Right renal pelvis (tissue), 4 donors: ENCODE results near the gene TRIOBP. TPM values are rescaled to one million over a fixed set of nuclear protein-coding genes. Genes with fewer than 3 reads are reported as not detected.
"Not testable (repeated sequence)": the region's sequence is repeated elsewhere in the genome, so short reads cannot be mapped to it uniquely, and the experiment has no call there.

Experiments used
- DNase-seq, 4 donors: peaks; one replicate each; pipeline ENCODE4 v3.0.0-alpha.2; 2013; ENCODE audit warnings: low read depth in 4 of 4, low spot score in 3 of 4, missing footprints in 1 of 4
- polyA plus RNA-seq, 4 donors: library from polyadenylated mRNA; unstranded; fragments of 120-200 nt; gene quantifications; one replicate each; pipeline ENCODE4 v1.2.1, GENCODE V29; 2013; ENCODE audit not compliant: insufficient read length in 4 of 4

The TRIOBP gene, protein sequence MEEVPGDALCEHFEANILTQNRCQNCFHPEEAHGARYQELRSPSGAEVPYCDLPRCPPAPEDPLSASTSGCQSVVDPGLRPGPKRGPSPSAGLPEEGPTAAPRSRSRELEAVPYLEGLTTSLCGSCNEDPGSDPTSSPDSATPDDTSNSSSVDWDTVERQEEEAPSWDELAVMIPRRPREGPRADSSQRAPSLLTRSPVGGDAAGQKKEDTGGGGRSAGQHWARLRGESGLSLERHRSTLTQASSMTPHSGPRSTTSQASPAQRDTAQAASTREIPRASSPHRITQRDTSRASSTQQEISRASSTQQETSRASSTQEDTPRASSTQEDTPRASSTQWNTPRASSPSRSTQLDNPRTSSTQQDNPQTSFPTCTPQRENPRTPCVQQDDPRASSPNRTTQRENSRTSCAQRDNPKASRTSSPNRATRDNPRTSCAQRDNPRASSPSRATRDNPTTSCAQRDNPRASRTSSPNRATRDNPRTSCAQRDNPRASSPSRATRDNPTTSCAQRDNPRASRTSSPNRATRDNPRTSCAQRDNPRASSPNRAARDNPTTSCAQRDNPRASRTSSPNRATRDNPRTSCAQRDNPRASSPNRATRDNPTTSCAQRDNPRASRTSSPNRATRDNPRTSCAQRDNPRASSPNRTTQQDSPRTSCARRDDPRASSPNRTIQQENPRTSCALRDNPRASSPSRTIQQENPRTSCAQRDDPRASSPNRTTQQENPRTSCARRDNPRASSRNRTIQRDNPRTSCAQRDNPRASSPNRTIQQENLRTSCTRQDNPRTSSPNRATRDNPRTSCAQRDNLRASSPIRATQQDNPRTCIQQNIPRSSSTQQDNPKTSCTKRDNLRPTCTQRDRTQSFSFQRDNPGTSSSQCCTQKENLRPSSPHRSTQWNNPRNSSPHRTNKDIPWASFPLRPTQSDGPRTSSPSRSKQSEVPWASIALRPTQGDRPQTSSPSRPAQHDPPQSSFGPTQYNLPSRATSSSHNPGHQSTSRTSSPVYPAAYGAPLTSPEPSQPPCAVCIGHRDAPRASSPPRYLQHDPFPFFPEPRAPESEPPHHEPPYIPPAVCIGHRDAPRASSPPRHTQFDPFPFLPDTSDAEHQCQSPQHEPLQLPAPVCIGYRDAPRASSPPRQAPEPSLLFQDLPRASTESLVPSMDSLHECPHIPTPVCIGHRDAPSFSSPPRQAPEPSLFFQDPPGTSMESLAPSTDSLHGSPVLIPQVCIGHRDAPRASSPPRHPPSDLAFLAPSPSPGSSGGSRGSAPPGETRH (N-terminal part only)
- 10 to 100 TPM; 60.6 to 89.0 (median 64.1) TPM for polyA plus RNA-seq

DNA sequence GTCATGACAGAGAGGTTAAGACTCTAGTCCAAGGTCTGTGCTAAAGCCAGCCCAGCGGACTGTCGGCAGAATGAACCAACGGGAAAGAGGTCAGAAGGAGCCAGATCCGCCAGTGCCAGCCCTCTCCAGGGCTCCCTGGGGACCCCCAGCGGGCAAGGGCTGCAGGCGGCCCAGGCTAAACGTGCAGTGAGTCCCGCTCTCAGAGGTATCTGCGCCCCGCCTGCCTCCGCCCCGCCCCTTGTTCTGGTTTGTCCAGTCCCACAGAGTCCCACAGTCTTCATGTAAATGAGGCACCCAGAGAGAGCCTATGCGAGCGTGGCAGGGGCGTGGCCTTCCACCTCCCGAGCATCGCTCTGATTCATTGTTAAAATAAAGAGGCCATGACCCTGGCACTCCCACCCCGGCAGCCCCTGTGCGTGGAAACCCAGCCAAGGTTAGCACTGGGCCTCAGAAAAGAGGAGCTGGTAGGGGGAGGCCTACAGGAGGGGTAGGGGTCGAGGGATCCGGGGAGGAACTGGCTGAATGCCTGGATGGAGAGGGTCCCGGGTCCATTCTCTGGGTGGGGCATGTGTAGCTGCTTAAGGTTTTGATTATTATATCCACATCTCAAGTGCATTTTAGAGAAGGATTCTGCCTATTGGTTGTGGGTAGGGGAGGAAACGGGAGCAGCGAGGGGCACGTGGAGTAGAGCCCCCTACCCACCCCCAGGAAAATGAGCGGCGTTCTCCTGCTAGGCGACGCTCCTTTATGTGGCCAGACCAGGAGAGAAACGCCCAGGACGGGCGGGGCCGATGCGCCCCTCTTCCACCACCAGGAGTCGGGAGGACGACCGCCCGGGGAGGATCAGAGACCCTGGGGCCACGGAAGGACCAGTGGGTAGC lies at the start of gene TRIOBP:
Gene TRIOBP, plus strand, starts transcription at position 392 of the 881 bp plus-strand sequence. CDS start 4,318 bp downstream, outside the sequence.
- DNase-seq = peak; percentile 75 to 86 (median 83)

DNA sequence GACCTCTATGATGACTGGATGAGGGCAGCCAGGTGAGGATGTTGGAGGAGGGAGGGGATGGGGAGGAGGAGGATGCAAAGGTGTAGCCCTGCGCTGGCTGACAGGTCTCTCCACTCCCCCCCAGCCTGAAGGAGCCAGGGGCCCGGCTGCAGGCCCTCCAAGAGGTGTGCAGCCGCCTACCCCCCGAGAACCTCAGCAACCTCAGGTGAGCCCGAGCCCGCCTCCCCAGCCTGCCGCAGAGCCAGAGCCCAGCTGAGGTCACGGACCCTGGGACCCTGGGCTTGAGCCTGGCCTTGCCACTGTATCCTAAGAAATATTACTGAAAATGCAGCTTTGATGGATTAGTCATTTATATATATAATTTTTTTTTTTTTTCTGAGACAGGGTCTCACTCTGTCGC lies 49.5 kb upstream of the TRIOBP start:
- DNase-seq = no peak

DNA sequence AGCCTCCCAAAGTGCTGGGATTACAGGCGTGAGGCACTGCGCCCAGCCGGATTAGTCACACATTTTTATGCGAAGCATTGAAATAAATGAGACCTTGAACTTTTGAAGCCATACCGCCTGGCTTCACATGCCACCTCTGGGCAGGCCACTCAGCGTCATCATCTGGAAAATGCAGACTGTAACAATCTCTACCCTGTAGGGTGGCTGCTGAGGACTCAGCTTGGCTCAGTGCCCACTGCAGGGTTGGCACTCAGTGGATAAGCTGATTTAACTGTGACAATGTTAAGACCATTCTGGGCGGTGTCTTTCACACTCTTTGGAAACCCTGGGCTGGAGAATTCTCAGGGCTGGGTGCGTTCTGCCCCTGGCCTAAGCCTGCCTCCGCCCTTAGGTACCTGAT lies 48.9 kb upstream of the TRIOBP start:
- DNase-seq = no peak

DNA sequence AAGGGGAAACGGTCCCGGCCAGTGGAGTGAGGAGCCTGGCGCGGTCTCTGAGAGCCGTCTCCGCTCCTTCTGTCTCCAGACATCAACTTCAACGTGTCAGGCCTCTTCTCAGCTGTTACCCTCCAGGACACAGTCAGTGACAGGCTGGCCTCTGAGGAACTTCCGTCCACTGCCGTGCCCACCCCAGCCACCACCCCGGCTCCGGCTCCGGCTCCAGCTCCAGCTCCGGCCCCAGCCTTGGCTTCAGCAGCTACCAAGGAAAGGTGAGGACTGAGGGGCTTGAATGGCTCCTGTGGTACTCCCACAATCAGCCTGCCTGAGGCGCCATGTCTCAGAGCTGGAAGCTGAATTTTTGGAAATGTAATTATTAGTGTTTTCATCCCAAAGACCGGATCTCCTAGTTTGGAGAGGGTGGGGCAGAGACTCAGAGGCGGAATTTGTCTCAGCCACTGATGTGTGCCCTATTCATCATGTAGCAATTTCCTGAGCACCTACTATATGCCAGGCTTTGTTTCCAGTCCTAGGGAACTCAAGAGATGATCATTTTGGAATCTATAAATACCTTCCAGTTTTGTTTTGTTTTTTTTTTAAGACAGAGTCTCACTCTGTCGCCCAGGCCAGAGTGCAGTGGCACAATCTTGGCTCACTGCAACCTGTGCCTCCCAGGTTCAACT lies 46.2 kb upstream of the TRIOBP start:
- DNase-seq = no peak

DNA sequence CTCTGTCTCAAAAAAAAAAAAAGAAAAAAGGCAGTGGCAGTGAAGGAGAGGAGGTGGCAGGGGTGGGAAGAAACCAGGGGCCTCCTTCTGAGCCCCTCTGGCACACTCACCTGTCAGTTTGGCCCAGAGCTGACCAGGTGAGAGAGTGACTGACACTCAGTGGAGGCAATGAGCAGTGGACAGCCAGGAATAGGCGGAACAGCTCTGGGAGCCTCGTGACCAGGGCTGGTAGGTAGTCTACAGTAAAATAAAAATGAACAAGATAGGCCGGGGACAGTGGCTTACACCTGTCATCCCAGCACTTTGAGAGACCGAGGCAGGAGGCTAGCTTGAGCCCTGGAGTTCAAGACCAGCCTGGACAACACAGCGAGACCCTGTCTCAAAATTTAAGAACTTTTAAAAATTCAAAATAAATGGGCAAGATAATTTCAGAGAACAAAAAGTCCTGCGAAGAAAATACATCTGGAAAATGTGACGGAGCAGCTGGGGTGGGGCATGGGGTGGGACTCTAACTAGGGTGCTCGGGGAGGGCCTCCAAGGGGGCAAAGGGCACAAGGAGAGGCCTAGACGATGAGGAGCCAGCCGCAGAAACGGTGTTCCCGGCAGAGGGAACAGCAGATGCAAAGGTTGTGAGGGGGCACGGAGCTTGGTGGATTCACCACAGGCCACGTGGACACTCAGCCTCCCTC lies 42.1 kb upstream of the TRIOBP start:
- DNase-seq = no peak

DNA sequence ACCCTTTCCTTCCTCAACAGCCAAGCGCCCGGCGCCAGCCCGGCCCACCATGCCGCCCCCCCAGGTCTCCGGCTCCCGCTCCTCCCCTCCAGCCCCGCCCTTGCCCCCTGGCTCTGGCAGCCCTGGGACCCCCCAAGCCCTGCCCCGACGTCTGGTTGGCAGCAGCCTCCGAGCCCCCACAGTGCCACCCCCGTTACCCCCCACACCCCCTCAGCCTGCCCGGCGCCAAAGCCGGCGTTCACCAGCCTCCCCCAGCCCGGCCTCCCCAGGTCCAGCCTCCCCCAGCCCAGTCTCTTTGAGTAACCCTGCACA lies 41.6 kb upstream of the TRIOBP start:
- DNase-seq = no peak

DNA sequence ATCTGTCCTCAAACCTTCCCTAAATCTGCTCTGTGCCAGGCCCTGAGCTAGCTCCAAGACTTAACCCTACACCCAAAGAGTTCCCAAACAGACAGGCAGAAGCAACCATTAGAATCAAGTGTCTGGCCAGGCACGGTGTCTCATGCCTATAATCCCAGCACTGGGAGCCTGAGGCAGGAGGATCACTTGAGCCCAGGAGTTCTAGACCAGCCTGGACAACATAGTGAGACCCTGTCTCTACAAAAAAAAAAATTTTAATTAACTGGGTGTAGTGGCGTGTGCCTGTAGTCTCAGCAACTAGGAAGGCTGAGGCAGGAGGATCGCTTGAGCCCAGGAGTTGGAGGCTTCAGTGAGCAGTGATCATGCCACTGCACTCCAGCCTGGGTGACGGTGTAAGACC lies 40.3 kb upstream of the TRIOBP start:
- not testable (repeated sequence) for DNase-seq

DNA sequence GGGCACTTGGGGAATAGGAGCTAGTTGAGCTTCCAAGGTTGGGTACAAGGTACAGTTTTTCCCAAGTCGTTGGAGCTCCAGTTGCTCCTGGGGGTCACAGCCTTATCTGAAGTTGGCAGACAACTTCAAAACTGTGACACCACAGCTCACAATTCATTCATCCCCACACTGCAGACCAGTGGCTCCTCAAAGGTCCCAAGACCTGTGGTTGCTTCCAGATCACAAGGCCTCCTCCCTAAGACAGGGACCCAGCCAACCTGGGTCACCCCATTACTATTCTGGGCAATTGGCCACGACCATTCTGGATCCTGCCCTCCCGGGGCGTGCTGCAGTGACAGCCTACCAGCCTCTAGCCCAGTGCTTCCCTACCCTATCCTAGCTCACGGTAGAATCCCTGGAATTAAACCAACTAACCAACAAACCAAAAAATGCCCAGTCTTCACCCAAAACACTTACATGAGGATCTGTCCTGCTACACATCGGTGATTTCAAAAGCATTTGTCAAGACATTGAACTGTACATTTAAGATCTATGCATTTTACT lies 39.2 kb upstream of the TRIOBP start:
- DNase-seq = no peak

DNA sequence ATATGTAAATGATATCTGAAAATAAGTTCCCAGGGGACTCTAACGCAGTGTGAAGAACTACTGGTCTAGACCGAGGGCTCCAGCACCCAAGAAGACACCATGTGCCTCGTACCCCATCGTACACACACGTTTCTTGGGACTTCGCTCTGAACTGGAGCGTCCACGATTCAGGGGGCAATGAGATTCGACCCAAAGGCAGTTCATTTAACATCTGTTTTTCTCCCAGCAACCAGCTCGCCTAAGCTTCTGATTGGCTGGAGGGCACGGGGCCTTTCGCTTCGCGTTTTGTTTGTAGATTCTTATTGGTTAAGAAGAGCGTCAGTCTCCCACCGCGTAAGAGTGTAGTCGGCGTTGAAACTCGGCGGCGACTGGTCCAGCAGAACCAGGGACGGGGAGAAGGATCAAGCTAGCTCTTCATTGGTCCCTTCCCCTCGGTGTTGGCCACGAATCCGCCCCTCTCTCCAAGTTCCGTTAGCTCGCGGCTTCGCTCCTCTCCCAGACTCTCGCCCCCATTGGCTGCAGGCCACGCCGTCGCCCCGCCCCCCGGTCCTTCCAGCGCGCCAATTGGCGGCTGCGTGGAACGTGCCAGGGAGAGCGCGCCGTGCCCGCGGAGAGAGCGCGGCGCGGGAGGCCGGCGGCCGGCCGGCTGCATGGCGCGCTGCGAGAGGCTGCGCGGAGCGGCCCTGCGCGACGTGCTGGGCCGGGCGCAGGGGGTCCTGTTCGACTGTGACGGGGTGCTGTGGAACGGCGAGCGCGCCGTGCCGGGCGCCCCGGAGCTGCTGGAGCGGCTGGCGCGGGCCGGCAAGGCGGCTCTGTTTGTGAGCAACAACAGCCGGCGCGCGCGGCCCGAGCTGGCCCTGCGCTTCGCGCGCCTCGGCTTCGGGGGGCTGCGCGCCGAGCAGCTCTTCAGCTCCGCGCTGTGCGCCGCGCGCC lies 38.4 kb upstream of the TRIOBP start, which contains the start of gene PDXP:
Gene PDXP, plus strand, starts transcription at position 591 of the 933 bp plus-strand sequence. Its CDS starts 60 bp downstream, at position 651.
- DNase-seq = peak; percentile 97 to 100 (median 99)

DNA sequence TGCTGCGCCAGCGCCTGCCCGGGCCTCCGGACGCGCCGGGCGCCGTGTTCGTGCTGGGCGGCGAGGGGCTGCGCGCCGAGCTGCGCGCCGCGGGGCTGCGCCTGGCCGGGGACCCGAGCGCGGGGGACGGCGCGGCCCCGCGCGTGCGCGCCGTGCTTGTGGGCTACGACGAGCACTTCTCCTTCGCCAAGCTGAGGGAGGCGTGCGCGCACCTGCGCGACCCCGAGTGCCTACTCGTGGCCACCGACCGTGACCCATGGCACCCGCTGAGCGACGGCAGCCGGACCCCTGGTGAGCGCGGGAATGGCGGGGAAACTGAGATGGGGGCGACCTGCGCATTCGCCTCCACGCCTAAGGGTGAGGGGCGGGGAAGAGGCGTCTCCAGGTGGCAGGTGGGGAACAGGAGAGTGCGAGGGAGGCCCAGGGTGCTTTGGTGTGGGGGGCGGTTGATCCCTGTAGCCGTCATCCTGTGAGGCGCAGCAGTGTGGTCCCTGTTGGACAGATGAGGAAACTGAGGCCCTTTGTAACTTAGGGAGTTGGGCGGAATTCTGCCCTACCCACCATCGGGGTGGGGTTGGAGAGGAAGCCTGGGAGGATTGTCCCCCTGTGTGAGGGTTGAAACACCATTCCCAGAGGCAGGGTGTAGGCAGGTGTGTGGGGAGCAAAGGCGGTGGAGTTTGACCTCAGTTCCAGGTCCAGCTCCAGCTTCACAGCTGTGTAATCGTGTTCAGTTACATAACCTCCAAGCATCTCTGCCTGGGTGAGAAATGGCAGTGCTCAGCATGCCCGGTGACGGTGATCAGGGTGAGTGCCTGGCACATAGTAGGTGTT lies 37.6 kb upstream of the TRIOBP start:
- DNase-seq = no peak

DNA sequence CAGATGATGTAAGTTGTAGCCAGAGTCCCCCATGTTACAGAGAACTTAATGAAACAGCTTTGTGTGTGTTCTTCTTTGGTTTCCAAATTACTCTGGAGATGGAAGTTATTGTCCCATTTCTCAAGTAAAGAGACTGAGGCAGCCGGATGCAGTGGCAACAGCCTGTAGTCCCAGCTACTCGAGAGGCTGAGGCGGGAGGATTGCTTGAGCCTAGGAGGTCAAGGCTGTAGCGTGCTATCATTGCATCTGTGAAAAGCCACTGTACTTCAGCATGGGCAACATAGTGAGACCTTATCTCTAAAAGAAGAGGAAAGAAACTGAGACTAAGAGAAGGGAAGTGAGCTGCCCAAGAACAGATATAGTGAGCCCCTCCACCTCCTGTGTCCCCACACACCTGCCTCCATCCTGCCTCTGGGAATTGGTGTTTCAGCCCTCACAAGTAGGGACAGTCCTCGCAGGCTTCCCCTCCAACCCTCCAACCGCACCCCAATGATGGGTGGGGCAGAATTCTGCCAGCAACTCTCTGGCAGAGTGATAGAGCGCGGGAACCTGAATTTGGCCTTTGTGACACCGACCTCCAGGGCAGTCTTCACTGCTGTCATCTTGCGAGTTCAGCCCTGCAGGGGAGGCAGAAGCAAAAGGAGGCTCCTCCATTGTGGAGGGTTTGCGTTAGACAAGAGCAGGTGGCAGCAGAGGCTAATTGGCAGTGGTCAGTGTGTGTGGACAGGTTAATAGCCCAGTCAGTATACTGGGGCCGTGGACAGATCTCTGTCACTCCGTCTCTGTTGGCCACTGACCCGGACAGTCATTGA lies 36.7 kb upstream of the TRIOBP start:
- DNase-seq = no peak

DNA sequence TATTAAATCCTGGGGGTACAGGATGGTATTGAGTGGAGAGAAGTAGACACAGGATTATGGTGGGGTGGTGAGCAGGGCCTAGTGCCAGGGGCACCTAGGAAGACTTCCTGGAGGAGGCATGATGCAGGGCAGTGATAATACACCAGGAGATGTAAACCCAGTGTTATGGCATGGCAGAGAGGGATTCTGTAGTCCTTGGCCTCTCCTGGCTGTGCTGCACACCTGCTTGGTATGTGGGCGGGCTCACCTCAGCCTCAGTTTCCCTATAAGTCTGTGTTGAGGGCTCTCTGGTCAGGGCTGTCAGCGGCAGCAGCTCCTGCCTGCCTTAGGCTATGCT lies 36.2 kb upstream of the TRIOBP start:
- no peak for DNase-seq

DNA sequence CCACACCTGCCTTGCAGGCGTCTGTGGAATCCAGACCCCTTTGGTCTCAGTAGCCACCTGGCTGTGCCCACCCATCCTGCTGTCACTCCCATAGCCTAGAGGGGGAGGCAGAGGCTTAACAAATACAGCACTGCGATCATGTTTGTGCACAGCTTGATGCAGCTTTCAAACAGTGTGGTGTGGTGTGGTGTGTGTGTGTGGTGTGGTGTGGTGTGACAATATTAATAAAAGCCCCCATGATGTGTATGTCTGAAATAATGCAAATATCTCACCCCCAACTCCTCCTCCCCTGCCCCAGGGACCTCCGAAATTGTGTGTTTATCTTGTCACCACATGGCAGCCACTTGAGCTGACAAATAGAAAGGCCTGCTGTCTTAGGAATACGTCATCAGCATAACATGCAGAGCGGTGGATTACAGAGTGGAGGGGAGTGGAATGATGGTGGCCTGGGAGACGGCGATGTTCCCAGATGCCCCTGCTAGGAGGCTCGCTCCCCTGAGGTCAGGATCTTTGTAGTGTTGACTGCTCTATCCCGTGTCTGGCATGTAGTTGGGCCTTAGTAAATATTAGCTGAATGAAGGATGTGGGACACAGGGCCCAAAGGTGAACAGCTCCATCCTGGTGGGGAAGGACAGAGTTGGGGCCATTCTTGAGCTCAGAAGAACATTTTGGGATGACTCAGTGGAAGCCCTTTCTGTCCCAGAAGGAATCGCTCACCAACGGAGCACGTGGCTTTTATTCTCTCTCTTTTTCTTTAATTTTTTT lies 35.5 kb upstream of the TRIOBP start:
- DNase-seq = no peak

DNA sequence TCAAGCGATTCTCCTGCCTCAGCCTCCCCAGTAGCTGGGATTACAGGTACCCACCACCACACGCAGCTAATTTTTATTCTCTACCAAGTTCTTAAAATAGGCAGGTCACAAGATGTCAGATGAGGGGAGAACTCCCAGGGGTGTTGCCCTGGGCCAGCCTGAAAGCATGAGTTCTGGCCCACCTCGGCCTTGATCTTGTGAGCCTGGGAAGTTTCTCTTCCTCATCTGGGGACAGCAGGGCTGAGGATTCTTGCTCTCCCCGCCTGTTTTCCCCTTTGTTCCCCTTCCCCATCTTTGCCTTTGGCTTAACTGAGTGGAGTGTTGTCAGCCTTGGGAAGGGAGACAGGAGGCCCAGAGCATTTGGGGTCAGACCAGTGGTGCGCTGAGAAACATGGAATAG lies 34.8 kb upstream of the TRIOBP start:
- no peak for DNase-seq
